Left ventricle myocardium inferior (tissue), 1 donor: ENCODE data around the gene CEP152. TPM values are rescaled to one million over a fixed set of nuclear protein-coding genes. Genes with fewer than 3 reads are reported as not detected.

Experiments used
- DNase-seq: peaks from one replicate; pipeline ENCODE4 v3.0.0-alpha.2; 2020
- H3K27ac ChIP-seq: fragments of 200-600 bp; replicated peaks from 2 replicates; pipeline ENCODE4 v1.8.0; 2021
- H3K27me3 ChIP-seq: fragments of 200-600 bp; 2 replicates; pipeline ENCODE4 v1.8.0; 2021; ENCODE audit warnings: low read depth
- H3K36me3 ChIP-seq: fragments of 200-600 bp; 2 replicates; pipeline ENCODE4 v1.8.0; 2021
- H3K4me1 ChIP-seq: fragments of 200-600 bp; 2 replicates; pipeline ENCODE4 v1.8.0; 2021
- H3K4me3 ChIP-seq: fragments of 200-600 bp; 2 replicates; pipeline ENCODE4 v1.8.0; 2021; ENCODE audit warnings: mild to moderate bottlenecking, moderate library complexity
- H3K9me3 ChIP-seq: fragments of 200-600 bp; replicated peaks from 2 replicates; pipeline ENCODE4 v1.8.0; 2021
- CTCF ChIP-seq: fragments of 200-600 bp; IDR thresholded peaks from 2 replicates; pipeline ENCODE4 v1.8.0; 2021; ENCODE audit warnings: antibody characterized with exemption, mild to moderate bottlenecking, borderline replicate concordance
- intact Hi-C: fragments of 100-400 bp; cut with micrococcal nuclease; formaldehyde crosslinking; loops from one replicate; pipeline ENCODE4 v1.11.0; 2022
- total RNA-seq: library from RNA; stranded (reverse); fragmentation: NEBNext Ultra II Directional; extraction: Animal tissue kit (Norgen Biotek cat#: 25700); gene quantifications from one replicate; pipeline ENCODE4 v1.2.1, GENCODE V29; 2021
- donor health status: DM: no; HTN: yes; CAD: no; lungs with severe emphysema.

The CEP152 gene
- total RNA-seq, 1 donor from 2014 or later: 1.3 TPM

GRCh38 chr15:48833526-48834239, 22.8 kb upstream of the CEP152 start:
- no peak for TF ChIP-seq CTCF
- H3K4me3 ChIP-seq: no peak overlapping the region
- H3K27ac ChIP-seq: no peak overlapping the region
- H3K4me1 ChIP-seq: no peaks in the 10 kb centered on the region
- H3K9me3 ChIP-seq: peaks cover 24% of the 10 kb centered on the region
- intact Hi-C loops: no loop called here
- H3K27me3 ChIP-seq: no peaks in the 10 kb centered on the region
- DNase-seq: no peak
- peaks cover 10% of the 10 kb centered on the region for H3K36me3 ChIP-seq

GRCh38 chr15:48832648-48833047, 21.8 kb upstream of the CEP152 start:
- intact Hi-C loops: no loop called here
- DNase-seq: no peak

GRCh38 chr15:48828906-48829305, 18.0 kb upstream of the CEP152 start:
- no peak overlapping the region for H3K27ac ChIP-seq
- DNase-seq: no peak
- H3K4me1 ChIP-seq: no peaks in the 10 kb centered on the region
- intact Hi-C loops: no loop called here
- no peak overlapping the region for H3K4me3 ChIP-seq
- no peak for TF ChIP-seq CTCF
- peaks cover 10% of the 10 kb centered on the region for H3K36me3 ChIP-seq
- H3K9me3 ChIP-seq: peaks cover 24% of the 10 kb centered on the region
- no peaks in the 10 kb centered on the region for H3K27me3 ChIP-seq

More at GRCh38 chr15:48832648-48833047, 21.8 kb upstream of the CEP152 start:
- H3K27ac ChIP-seq: no peak overlapping the region
- no peak overlapping the region for H3K4me3 ChIP-seq
- H3K36me3 ChIP-seq: peaks cover 10% of the 10 kb centered on the region
- no peak for TF ChIP-seq CTCF
- no peaks in the 10 kb centered on the region for H3K4me1 ChIP-seq
- peaks cover 24% of the 10 kb centered on the region for H3K9me3 ChIP-seq
- H3K27me3 ChIP-seq: no peaks in the 10 kb centered on the region

GRCh38 chr15:48828471-48828870, 17.6 kb upstream of the CEP152 start:
- Histone ChIP-seq H3K4me3 (no peak overlapping the region), H3K9me3 (peaks cover 20% of the 10 kb centered on the region), H3K4me1 (no peaks in the 10 kb centered on the region), H3K36me3 (peaks cover 6% of the 10 kb centered on the region), H3K27me3 (no peaks in the 10 kb centered on the region), H3K27ac (no peak overlapping the region)
- no peak for DNase-seq
- intact Hi-C loops: no loop called here
- no peak for TF ChIP-seq CTCF

GRCh38 chr15:48825075-48825474, 14.2 kb upstream of the CEP152 start:
- no peak for TF ChIP-seq CTCF
- DNase-seq: no peak
- Histone ChIP-seq H3K4me3 (no peak overlapping the region), H3K27ac (no peak overlapping the region), H3K4me1 (no peaks in the 10 kb centered on the region), H3K36me3 (no peaks in the 10 kb centered on the region), H3K9me3 (peaks cover 8% of the 10 kb centered on the region), H3K27me3 (no peaks in the 10 kb centered on the region)
- intact Hi-C loops: no loop called here
